Endothelial cell of umbilical vein (primary cell): ENCODE measurements around the gene MFSD8.
"Not testable (repeated sequence)": the region's sequence is repeated elsewhere in the genome, so short reads cannot be mapped to it uniquely, and the experiment has no call there.

ENCODE experiments used
- EZH2 ChIP-seq: IDR thresholded peaks from 2 replicates; pipeline ENCODE4 v1.6.1; 2012; ENCODE audit warnings: borderline replicate concordance, low read depth, mild to moderate bottlenecking, moderate library complexity, low read length, inconsistent platforms; ENCODE audit not compliant: severe bottlenecking
- FOS ChIP-seq: IDR thresholded peaks from 2 replicates; pipeline ENCODE4 v1.6.1; 2011; ENCODE audit warnings: mild to moderate bottlenecking, low read length, moderate library complexity, borderline replicate concordance; ENCODE audit not compliant: insufficient read depth
- GATA2 ChIP-seq: IDR thresholded peaks from 2 replicates; pipeline ENCODE4 v1.7.0; 2011; ENCODE audit warnings: low read depth, mild to moderate bottlenecking, moderate library complexity, mixed read lengths, low read length; ENCODE audit not compliant: insufficient read length, insufficient read depth
- JUN ChIP-seq: IDR thresholded peaks from 2 replicates; pipeline ENCODE4 v1.6.1; 2011; ENCODE audit warnings: borderline replicate concordance, low read depth; ENCODE audit not compliant: insufficient read length, insufficient read depth
- MYC ChIP-seq: IDR thresholded peaks from one replicate; pipeline ENCODE4 v1.6.1; 2011; ENCODE audit warnings: mild to moderate bottlenecking, low read depth, low read length
- POLR2A ChIP-seq: IDR thresholded peaks from 2 replicates; pipeline ENCODE4 v1.6.1; 2012; ENCODE audit warnings: low read depth, mild to moderate bottlenecking, control low read depth, low read length
- POLR2AphosphoS5 ChIP-seq: IDR thresholded peaks from 2 replicates; pipeline ENCODE4 v1.6.1; 2012; ENCODE audit warnings: low read depth, mild to moderate bottlenecking, control low read depth, low read length, moderate library complexity; ENCODE audit not compliant: insufficient read depth
- TF ChIP-seq, protein P1 (sequence below), 2 donors: IDR thresholded peaks; 1 replicate in 1 of 2; 2 replicates in 1 of 2; pipeline ENCODE4 v1.5.1; 2011; ENCODE audit warnings: low read length in 2 of 2, mild to moderate bottlenecking in 2 of 2, moderate library complexity in 2 of 2, control low read depth in 1 of 2, inconsistent platforms in 1 of 2, low read depth in 1 of 2; ENCODE audit not compliant: insufficient read depth in 1 of 2; ENCODE audit errors: extremely low read depth in 1 of 2
- TF ChIP-seq, protein P2 (sequence below): IDR thresholded peaks from 2 replicates; pipeline ENCODE4 v1.6.1; 2011; ENCODE audit not compliant: insufficient read depth, insufficient read length

DNA sequence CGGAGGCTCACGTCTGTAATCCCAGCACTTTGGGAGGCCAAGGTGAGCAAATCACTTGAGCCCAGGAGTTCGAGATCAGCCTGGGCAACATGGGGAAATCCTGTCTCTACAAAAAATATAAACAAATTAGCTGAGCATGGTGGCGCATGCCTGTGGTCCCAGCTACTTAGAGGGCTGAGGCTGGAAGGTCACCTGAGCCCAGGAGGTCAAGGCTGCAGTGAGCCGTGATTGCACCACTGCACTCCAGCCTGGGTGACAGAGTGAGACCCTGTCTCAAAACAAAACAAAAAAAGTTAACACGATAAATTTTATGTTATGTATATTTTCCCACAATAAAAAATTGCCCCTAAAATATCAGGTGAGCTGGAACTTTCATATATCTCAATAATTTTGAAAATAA, 33.1 kb downstream of the MFSD8 start:
- TF ChIP-seq, protein P1, sequence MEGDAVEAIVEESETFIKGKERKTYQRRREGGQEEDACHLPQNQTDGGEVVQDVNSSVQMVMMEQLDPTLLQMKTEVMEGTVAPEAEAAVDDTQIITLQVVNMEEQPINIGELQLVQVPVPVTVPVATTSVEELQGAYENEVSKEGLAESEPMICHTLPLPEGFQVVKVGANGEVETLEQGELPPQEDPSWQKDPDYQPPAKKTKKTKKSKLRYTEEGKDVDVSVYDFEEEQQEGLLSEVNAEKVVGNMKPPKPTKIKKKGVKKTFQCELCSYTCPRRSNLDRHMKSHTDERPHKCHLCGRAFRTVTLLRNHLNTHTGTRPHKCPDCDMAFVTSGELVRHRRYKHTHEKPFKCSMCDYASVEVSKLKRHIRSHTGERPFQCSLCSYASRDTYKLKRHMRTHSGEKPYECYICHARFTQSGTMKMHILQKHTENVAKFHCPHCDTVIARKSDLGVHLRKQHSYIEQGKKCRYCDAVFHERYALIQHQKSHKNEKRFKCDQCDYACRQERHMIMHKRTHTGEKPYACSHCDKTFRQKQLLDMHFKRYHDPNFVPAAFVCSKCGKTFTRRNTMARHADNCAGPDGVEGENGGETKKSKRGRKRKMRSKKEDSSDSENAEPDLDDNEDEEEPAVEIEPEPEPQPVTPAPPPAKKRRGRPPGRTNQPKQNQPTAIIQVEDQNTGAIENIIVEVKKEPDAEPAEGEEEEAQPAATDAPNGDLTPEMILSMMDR (IDR thresholded peaks at IDR 0.05; ENCODE audit: extremely low read depth in 1 of 2, insufficient read depth in 1 of 2, low read depth in 1 of 2, low read length in 2 of 2), result not testable (repeated sequence)
- not testable (repeated sequence) for TF ChIP-seq POLR2AphosphoS5, POLR2A, MYC, EZH2, FOS, JUN, GATA2
- TF ChIP-seq, protein P2, sequence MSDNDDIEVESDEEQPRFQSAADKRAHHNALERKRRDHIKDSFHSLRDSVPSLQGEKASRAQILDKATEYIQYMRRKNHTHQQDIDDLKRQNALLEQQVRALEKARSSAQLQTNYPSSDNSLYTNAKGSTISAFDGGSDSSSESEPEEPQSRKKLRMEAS, result not testable (repeated sequence)
